Fibroblast of lung (primary cell): ENCODE measurements around the gene FERMT1. TPM values are rescaled to one million over a fixed set of nuclear protein-coding genes. Genes with fewer than 3 reads are reported as not detected.
A peak's percentile ranks its signal among the peaks of the same experiment; 100 is the strongest.

Experiments used
- DNase-seq, 2 donors: peaks; one replicate each; pipeline versions ENCODE4 v3.0.0 to v3.0.0-alpha.2; 2010; ENCODE audit warnings: low read depth in 2 of 2
- H2AFZ ChIP-seq: 2 replicates; pipeline ENCODE4 v1.5.1; 2012; ENCODE audit warnings: low read length, control low read depth, inconsistent platforms
- H3K27ac ChIP-seq: 2 replicates; pipeline ENCODE4 v1.5.1; 2011; ENCODE audit warnings: low read length, control low read depth; ENCODE audit not compliant: insufficient read depth
- H3K27me3 ChIP-seq: 2 replicates; pipeline ENCODE4 v1.5.1; 2011; ENCODE audit warnings: mild to moderate bottlenecking, low read length; ENCODE audit not compliant: control insufficient read depth, insufficient read depth
- H3K36me3 ChIP-seq: 2 replicates; pipeline ENCODE4 v1.5.1; 2011; ENCODE audit warnings: low read length; ENCODE audit not compliant: control insufficient read depth, insufficient read depth
- H3K4me1 ChIP-seq: 2 replicates; pipeline ENCODE4 v1.5.1; 2011; ENCODE audit warnings: low read length; ENCODE audit not compliant: control insufficient read depth, insufficient read depth; ENCODE audit errors: extremely low read depth
- H3K4me2 ChIP-seq: 2 replicates; pipeline ENCODE4 v1.5.1; 2011; ENCODE audit warnings: low read length, control low read depth; ENCODE audit not compliant: insufficient read depth; ENCODE audit errors: extremely low read depth
- H3K4me3 ChIP-seq, 4 experiments: fragments of 200-600 bp in 1 of 4; sonication (generic) in 1 of 4; replicated peaks in 1 of 4; 2 replicates each; pipeline ENCODE4 v1.5.1; 2011 to 2016; ENCODE audit warnings: low read length in 4 of 4, low read depth in 3 of 4, mild to moderate bottlenecking in 3 of 4, control low read depth in 2 of 4, inconsistent platforms in 1 of 4, mixed read lengths in 1 of 4; ENCODE audit not compliant: insufficient read depth in 1 of 4; ENCODE audit errors: control extremely low read depth in 1 of 4
- H3K79me2 ChIP-seq: 2 replicates; pipeline ENCODE4 v1.5.1; 2012; ENCODE audit warnings: mild to moderate bottlenecking, low read length, inconsistent platforms; ENCODE audit not compliant: control insufficient read depth, insufficient read depth
- H3K9ac ChIP-seq: 2 replicates; pipeline ENCODE4 v1.5.1; 2011; ENCODE audit warnings: mild to moderate bottlenecking, low read length, control low read depth; ENCODE audit not compliant: insufficient read depth
- H3K9me3 ChIP-seq: 2 replicates; pipeline ENCODE4 v1.5.1; 2012; ENCODE audit warnings: low read depth, low read length; ENCODE audit not compliant: control insufficient read depth, insufficient read depth
- H4K20me1 ChIP-seq: 2 replicates; pipeline ENCODE4 v1.5.1; 2011; ENCODE audit warnings: low read length; ENCODE audit not compliant: control insufficient read depth, insufficient read depth; ENCODE audit errors: extremely low read depth
- CTCF ChIP-seq, 2 donors: IDR thresholded peaks in 1 of 2; conservative IDR thresholded peaks in 1 of 2; 1 replicate in 1 of 2; 2 replicates in 1 of 2; pipeline ENCODE4 v1.5.1; 2011 to 2012; ENCODE audit warnings: low read length in 2 of 2, control low read depth in 1 of 2, inconsistent platforms in 1 of 2, low read depth in 1 of 2, mild to moderate bottlenecking in 1 of 2
- EZH2 ChIP-seq: IDR thresholded peaks from 2 replicates; pipeline ENCODE4 v1.5.1; 2012; ENCODE audit warnings: low read length, control low read depth, mild to moderate bottlenecking; ENCODE audit errors: missing control alignments
- polyA plus RNA-seq, 2 donors: library from polyadenylated mRNA; depleted of rRNA in 1 of 2; stranded (reverse) in 1 of 2; unstranded in 1 of 2; fragments of >200 nt; gene quantifications; 2 replicates each; pipeline ENCODE4 v1.2.1, GENCODE V29; 2011 to 2012; ENCODE audit warnings: missing spikeins in 1 of 2
- total RNA-seq: library from RNA; depleted of rRNA; stranded (reverse); fragments of >200 nt; gene quantifications from 2 replicates; pipeline ENCODE4 v1.2.1, GENCODE V29; 2014

The FERMT1 gene
- total and polyA plus RNA-seq, 2 donors (not counting 1 experiment from before 2014, with no cell fraction given) = 6.8 to 8.1 TPM

DNA sequence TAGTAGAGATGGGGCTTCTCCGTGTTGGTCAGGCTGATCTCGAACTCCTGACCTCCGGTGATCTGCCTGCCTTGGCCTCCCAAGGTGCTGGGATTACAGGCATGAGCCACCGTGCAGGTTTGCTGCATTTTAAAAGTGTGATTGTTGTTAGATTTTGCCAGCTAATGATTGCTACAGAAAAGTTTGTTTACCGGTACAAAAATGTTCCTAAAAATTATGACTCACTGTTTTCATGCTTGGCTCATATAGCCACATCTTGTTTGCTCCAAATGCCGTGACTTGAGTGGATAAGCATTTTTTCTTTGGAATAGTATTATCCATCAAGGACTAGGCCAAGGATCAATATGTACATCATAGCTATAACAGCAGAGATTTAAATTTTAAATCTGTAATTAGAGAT, 93.3 kb downstream of the FERMT1 start:
- Histone ChIP-seq H3K4me3 (no peak overlapping the region), H3K27me3 (no peaks in the 10 kb centered on the region), H4K20me1 (no peaks in the 10 kb centered on the region), H3K27ac (no peak overlapping the region), H3K4me2 (peak overlapping the region; percentile 11), H2AFZ (no peak overlapping the region), H3K9ac (no peak overlapping the region), H3K79me2 (peaks cover 2% of the 10 kb centered on the region), H3K36me3 (peaks cover 3% of the 10 kb centered on the region), H3K9me3 (no peaks in the 10 kb centered on the region), H3K4me1 (no peaks in the 10 kb centered on the region)
- TF ChIP-seq EZH2 (no peak), CTCF (conservative IDR thresholded peaks at IDR 0.05 in 1 of 2, IDR thresholded peaks at IDR 0.05 in 1 of 2; ENCODE audit: low read depth in 1 of 2, low read length in 2 of 2) (no peak)
- peak in 1 of 2 donors; percentile 64 for DNase-seq

DNA sequence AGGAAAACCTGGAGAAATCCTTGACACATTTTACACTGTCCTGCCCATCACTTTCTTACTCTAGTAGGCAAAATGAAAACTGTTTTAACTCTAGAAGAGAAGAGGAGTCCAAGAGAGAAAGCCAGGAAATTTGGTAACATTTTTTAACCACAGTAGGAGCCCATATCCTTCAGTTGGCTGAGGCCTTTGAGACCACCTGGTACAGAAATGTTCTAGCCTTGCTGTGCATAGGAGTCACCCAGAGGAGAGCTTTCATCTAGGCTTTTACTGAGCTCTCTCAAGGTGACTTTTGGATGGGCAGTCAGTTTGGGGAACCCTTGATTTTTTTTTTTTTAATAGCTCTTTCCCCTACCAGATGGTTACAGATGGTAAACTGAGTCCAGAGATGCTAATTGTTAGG, 94.0 kb downstream of the FERMT1 start:
- DNase-seq = no peak
- TF ChIP-seq EZH2 = no peak
- no peak for TF ChIP-seq CTCF (conservative IDR thresholded peaks at IDR 0.05 in 1 of 2, IDR thresholded peaks at IDR 0.05 in 1 of 2; ENCODE audit: low read depth in 1 of 2, low read length in 2 of 2)
- H3K4me2 ChIP-seq = no peak overlapping the region
- H3K27me3 ChIP-seq = no peaks in the 10 kb centered on the region
- H4K20me1 ChIP-seq = no peaks in the 10 kb centered on the region
- no peaks in the 10 kb centered on the region for H3K4me1 ChIP-seq
- no peak overlapping the region for H3K9ac ChIP-seq
- no peak overlapping the region for H3K27ac ChIP-seq
- no peak overlapping the region for H3K4me3 ChIP-seq
- H3K36me3 ChIP-seq = peaks cover 5% of the 10 kb centered on the region
- no peaks in the 10 kb centered on the region for H3K9me3 ChIP-seq
- H3K79me2 ChIP-seq = peaks cover 2% of the 10 kb centered on the region
- H2AFZ ChIP-seq = no peak overlapping the region

- Histone ChIP-seq H4K20me1 (no peaks in the 10 kb centered on the region), H3K4me3 (no peak overlapping the region), H3K27me3 (no peaks in the 10 kb centered on the region), H2AFZ (no peak overlapping the region), H3K79me2 (peaks cover 2% of the 10 kb centered on the region), H3K4me1 (no peaks in the 10 kb centered on the region), H3K27ac (no peak overlapping the region), H3K9me3 (no peaks in the 10 kb centered on the region), H3K4me2 (no peak overlapping the region), H3K9ac (no peak overlapping the region), H3K36me3 (peaks cover 5% of the 10 kb centered on the region)
- TF ChIP-seq CTCF (conservative IDR thresholded peaks at IDR 0.05 in 1 of 2, IDR thresholded peaks at IDR 0.05 in 1 of 2; ENCODE audit: low read depth in 1 of 2, low read length in 2 of 2) (no peak), EZH2 (no peak)
- peak; percentile 50 to 56 for DNase-seq
Observed at GRCh38 chr20:6026051-6026450, 96.8 kb downstream of the FERMT1 start.

Other genes with a start within 250 kb of the FERMT1 start
- gene CHGB, start 211.5 kb downstream of the FERMT1 start, total RNA-seq = under 0.01 TPM in 1 of 2 replicates, not detected in the other
- gene CHGB, start 211.5 kb downstream of the FERMT1 start, polyA plus RNA-seq = 0.09 and 0.12 TPM in 2 replicates
- gene TRMT6, start 172.5 kb downstream of the FERMT1 start, total RNA-seq = 7.2 and 7.8 TPM in 2 replicates
- gene TRMT6, start 172.5 kb downstream of the FERMT1 start, polyA plus RNA-seq = 12.5 and 17.1 TPM in 2 replicates
- gene MCM8, start 172.4 kb downstream of the FERMT1 start, total RNA-seq = 3.1 and 5.4 TPM in 2 replicates
- 4.8 and 8.8 TPM in 2 replicates for gene MCM8, start 172.4 kb downstream of the FERMT1 start, polyA plus RNA-seq
- 30.2 and 30.8 TPM in 2 replicates for gene CRLS1, start 116.9 kb downstream of the FERMT1 start, total RNA-seq
- gene CRLS1, start 116.9 kb downstream of the FERMT1 start, polyA plus RNA-seq = 43.4 and 54.3 TPM in 2 replicates
- under 0.01 TPM in 1 of 2 replicates, not detected in the other for gene LRRN4, start 69.0 kb downstream of the FERMT1 start, total RNA-seq
- 0.07 TPM in 1 of 2 replicates, not detected in the other for gene LRRN4, start 69.0 kb downstream of the FERMT1 start, polyA plus RNA-seq